IPS-20b (cell line): ENCODE measurements around the gene CYTH2.
"Not testable (repeated sequence)": the region's sequence is repeated elsewhere in the genome, so short reads cannot be mapped to it uniquely, and the experiment has no call there.

Experiments
- H3K27ac ChIP-seq: one replicate; pipeline ENCODE4 v1.5.1; 2013; ENCODE audit warnings: low read length
- H3K27me3 ChIP-seq: 2 replicates; pipeline ENCODE4 v1.6.1; 2013; ENCODE audit warnings: mild to moderate bottlenecking, low read length, inconsistent platforms; ENCODE audit not compliant: insufficient read depth
- H3K36me3 ChIP-seq: 2 replicates; pipeline ENCODE4 v1.6.1; 2013; ENCODE audit warnings: low read depth, mild to moderate bottlenecking, inconsistent platforms, low read length, moderate library complexity; ENCODE audit not compliant: insufficient read depth
- H3K4me1 ChIP-seq: 2 replicates; pipeline ENCODE4 v1.6.1; 2013; ENCODE audit warnings: mild to moderate bottlenecking, control low read depth, inconsistent platforms, low read length, moderate library complexity; ENCODE audit not compliant: insufficient read depth
- H3K4me3 ChIP-seq: 2 replicates; pipeline ENCODE4 v1.5.1; 2013; ENCODE audit warnings: mild to moderate bottlenecking, low read length, inconsistent platforms
- H3K9ac ChIP-seq: 2 replicates; pipeline ENCODE4 v1.6.1; 2013; ENCODE audit warnings: low read depth, mild to moderate bottlenecking, inconsistent platforms, low read length, moderate library complexity
- H3K9me3 ChIP-seq: 2 replicates; pipeline ENCODE4 v1.6.1; 2013; ENCODE audit warnings: mild to moderate bottlenecking, low read depth, low read length, inconsistent platforms; ENCODE audit not compliant: insufficient read depth

Gene CYTH2

GRCh38 chr19:48511800-48512503, 42.8 kb downstream of the CYTH2 start, which contains the start of gene LMTK3:
TSS of gene LMTK3 (minus strand) at chr19:48511835. CDS start at chr19:48511576, 259 bp downstream.
- no peak within 1 kb of the TSS for H3K9ac ChIP-seq
- H3K27ac ChIP-seq = no peak within 1 kb of the TSS
- H3K27me3 ChIP-seq = peaks cover 21% of the 10 kb centered on the region
- H3K9me3 ChIP-seq = no peaks in the 10 kb centered on the region
- H3K4me3 ChIP-seq = peak within 1 kb of the TSS; percentile 73
- no peaks in the 10 kb centered on the region for H3K36me3 ChIP-seq
- no peaks in the 10 kb centered on the region for H3K4me1 ChIP-seq

- H3K9ac ChIP-seq = no peak overlapping the region
- H3K27me3 ChIP-seq = peaks cover 21% of the 10 kb centered on the region
- H3K27ac ChIP-seq = no peak overlapping the region
- no peaks in the 10 kb centered on the region for H3K4me1 ChIP-seq
- peak overlapping the region; percentile 80; the same call in 1 of the 2 replicates for H3K4me3 ChIP-seq
- H3K9me3 ChIP-seq = no peaks in the 10 kb centered on the region
- H3K36me3 ChIP-seq = no peaks in the 10 kb centered on the region
Observed at GRCh38 chr19:48512504-48513288, 43.5 kb downstream of the CYTH2 start.

- Histone ChIP-seq H3K9ac (peak overlapping the region; percentile 67; the same call in 1 of the 2 replicates), H3K4me1 (no peaks in the 10 kb centered on the region), H3K4me3 (peak overlapping the region; percentile 80; the same call in 1 of the 2 replicates), H3K27me3 (peaks cover 21% of the 10 kb centered on the region), H3K36me3 (no peaks in the 10 kb centered on the region), H3K9me3 (no peaks in the 10 kb centered on the region), H3K27ac (no peak overlapping the region)
Observed at GRCh38 chr19:48513289-48514122, 44.3 kb downstream of the CYTH2 start.

DNA sequence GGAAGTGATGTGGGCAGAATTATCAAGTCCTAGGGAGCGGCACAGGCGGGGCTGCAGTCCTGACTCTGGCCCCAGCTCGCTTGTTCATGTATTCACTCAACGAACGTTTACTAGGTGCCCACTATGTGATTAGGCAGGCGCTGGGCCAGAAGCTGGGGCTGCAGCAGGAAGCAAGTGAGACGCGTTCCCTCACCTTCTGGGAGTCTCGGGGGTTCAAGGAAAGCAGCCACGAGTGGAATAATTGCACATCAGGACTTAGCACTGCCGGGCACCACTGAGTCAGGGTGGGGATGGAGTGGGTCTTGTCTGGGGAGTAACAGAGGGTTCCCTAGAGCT, 44.9 kb downstream of the CYTH2 start:
- no peaks in the 10 kb centered on the region for H3K9me3 ChIP-seq
- peaks cover 21% of the 10 kb centered on the region for H3K27me3 ChIP-seq
- H3K27ac ChIP-seq = no peak overlapping the region
- no peaks in the 10 kb centered on the region for H3K4me1 ChIP-seq
- H3K4me3 ChIP-seq = peak overlapping the region; percentile 80; the same call in 1 of the 2 replicates
- no peaks in the 10 kb centered on the region for H3K36me3 ChIP-seq
- no peak overlapping the region; the same call in 1 of the 2 replicates for H3K9ac ChIP-seq

- Histone ChIP-seq H3K9me3 (no peaks in the 10 kb centered on the region), H3K9ac (no peak overlapping the region)
Observed at GRCh38 chr19:48516536-48516935, 47.4 kb downstream of the CYTH2 start.

DNA sequence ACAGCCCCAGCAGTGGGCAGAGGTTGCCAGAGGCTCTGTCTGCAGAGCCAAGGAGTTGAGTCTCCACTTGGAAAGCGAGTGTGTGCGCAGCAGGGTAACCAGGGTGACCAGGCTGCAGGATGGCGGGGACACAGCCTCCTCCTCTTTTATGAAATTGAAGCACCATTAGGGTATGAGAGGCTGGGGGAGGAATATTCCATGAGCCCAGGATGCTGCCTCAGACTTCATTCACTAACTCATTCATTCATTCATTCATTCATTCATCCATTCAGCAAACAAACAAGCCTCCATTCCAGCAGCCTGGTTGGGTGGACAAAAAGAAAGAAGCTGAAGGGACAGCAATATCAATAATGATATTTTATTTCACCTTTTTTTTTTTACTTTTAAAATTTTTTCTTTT, 49.0 kb downstream of the CYTH2 start:
- no peaks in the 10 kb centered on the region for H3K4me1 ChIP-seq
- H3K36me3 ChIP-seq = no peaks in the 10 kb centered on the region
- H3K9ac ChIP-seq = no peak overlapping the region
- no peak overlapping the region for H3K4me3 ChIP-seq
- peaks cover 2% of the 10 kb centered on the region for H3K27me3 ChIP-seq
- H3K27ac ChIP-seq = no peak overlapping the region
- no peaks in the 10 kb centered on the region for H3K9me3 ChIP-seq

More at GRCh38 chr19:48516536-48516935, 47.4 kb downstream of the CYTH2 start:
- Histone ChIP-seq H3K4me1 (no peaks in the 10 kb centered on the region), H3K27me3 (peaks cover 16% of the 10 kb centered on the region), H3K36me3 (no peaks in the 10 kb centered on the region), H3K27ac (no peak overlapping the region), H3K4me3 (no peak overlapping the region)

- not testable (repeated sequence) for H3K27me3 ChIP-seq, H3K9ac ChIP-seq, H3K4me1 ChIP-seq, H3K36me3 ChIP-seq, H3K9me3 ChIP-seq, H3K27ac ChIP-seq, H3K4me3 ChIP-seq
Observed at GRCh38 chr19:48519426-48519825, 50.3 kb downstream of the CYTH2 start.

DNA sequence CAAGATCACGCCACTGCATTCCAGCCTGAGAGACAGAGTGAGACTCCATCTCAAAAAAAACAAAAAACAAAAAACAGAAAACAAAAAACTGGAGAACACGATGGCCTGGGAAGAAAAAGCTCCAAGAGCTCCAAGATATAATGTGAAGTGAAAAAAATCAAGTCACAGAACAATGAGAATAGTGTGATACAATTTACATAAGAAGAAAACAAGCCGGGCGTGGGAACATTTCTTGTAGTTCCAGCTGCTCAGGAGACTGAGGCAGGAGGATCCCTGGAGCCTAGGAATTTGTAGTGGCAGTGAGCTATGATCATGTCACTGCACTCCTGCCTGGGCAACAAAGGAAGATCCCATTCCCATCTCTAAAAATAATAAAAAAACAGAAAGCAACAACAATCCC, 51.0 kb downstream of the CYTH2 start:
- Histone ChIP-seq H3K27ac (no peak overlapping the region), H3K9me3 (no peaks in the 10 kb centered on the region), H3K9ac (no peak overlapping the region), H3K27me3 (no peaks in the 10 kb centered on the region), H3K4me1 (no peaks in the 10 kb centered on the region), H3K36me3 (no peaks in the 10 kb centered on the region), H3K4me3 (no peak overlapping the region)

- H3K9ac ChIP-seq = no peak overlapping the region
- no peaks in the 10 kb centered on the region for H3K4me1 ChIP-seq
Observed at GRCh38 chr19:48524221-48524620, 55.1 kb downstream of the CYTH2 start.

GRCh38 chr19:48524732-48525131, 55.6 kb downstream of the CYTH2 start:
- Histone ChIP-seq H3K36me3 (no peaks in the 10 kb centered on the region), H3K4me1 (no peaks in the 10 kb centered on the region), H3K27me3 (no peaks in the 10 kb centered on the region), H3K27ac (no peak overlapping the region), H3K9me3 (peaks cover 16% of the 10 kb centered on the region), H3K9ac (no peak overlapping the region), H3K4me3 (no peak overlapping the region)

More at GRCh38 chr19:48524221-48524620, 55.1 kb downstream of the CYTH2 start:
- Histone ChIP-seq H3K27me3 (no peaks in the 10 kb centered on the region), H3K36me3 (no peaks in the 10 kb centered on the region), H3K9me3 (peaks cover 13% of the 10 kb centered on the region), H3K4me3 (no peak overlapping the region), H3K27ac (no peak overlapping the region)

- no peak overlapping the region for H3K27ac ChIP-seq
Observed at GRCh38 chr19:48529156-48529555, 60.0 kb downstream of the CYTH2 start.

More at GRCh38 chr19:48529156-48529555, 60.0 kb downstream of the CYTH2 start:
- Histone ChIP-seq H3K9ac (no peak overlapping the region), H3K4me1 (no peaks in the 10 kb centered on the region; the same call in 1 of the 2 replicates), H3K36me3 (no peaks in the 10 kb centered on the region), H3K4me3 (no peak overlapping the region), H3K27me3 (no peaks in the 10 kb centered on the region), H3K9me3 (peaks cover 16% of the 10 kb centered on the region)
